ENCODE data around the gene SCT.

- TF ChIP-seq ZNF274 (IDR thresholded peaks at IDR 0.05; ENCODE audit: low read depth, low read length): no peak
- TF ChIP-seq SUZ12 (IDR thresholded peaks at IDR 0.05; ENCODE audit: extremely low read depth, insufficient read depth, insufficient read length): no peak
Measured at GRCh38 chr11:586376-587316, 40.3 kb downstream of the SCT start.

Measured in NT2/D1 (cell line).